B cell (primary cell): ENCODE measurements around the gene MED25.

Experiments used
- CTCF ChIP-seq: fragments of 200-600 bp; IDR thresholded peaks from one replicate; pipeline ENCODE4 v1.8.0; 2022; ENCODE audit warnings: antibody characterized with exemption, mild to moderate bottlenecking
- EZH2 ChIP-seq: IDR thresholded peaks from 2 replicates; pipeline ENCODE4 v1.6.1; 2012; ENCODE audit warnings: borderline replicate concordance, low read depth, mild to moderate bottlenecking, moderate library complexity, low read length; ENCODE audit not compliant: insufficient read depth, poor library complexity, severe bottlenecking

GRCh38 chr19:49835562-49835961 lies 17.5 kb downstream of the MED25 start:
- no peak for TF ChIP-seq CTCF
- no peak for TF ChIP-seq EZH2
